ENCODE measurements around the gene USP48. TPM values are rescaled to one million over a fixed set of nuclear protein-coding genes. Genes with fewer than 3 reads are reported as not detected.
A peak's percentile ranks its signal among the peaks of the same experiment; 100 is the strongest.

Gene USP48
- total and polyA plus RNA-seq, 2 of the 8 experiments (the other 6 are each of a cell fraction or from before 2014, with no cell fraction given): 12.8 to 83.5 TPM

- Histone ChIP-seq H3K14ac (ENCODE audit: insufficient read length) (no peak overlapping the region), H3K56ac (replicated peaks; ENCODE audit: insufficient read length, low read depth, low read length) (no peak overlapping the region), H3K18ac (ENCODE audit: extremely low read depth, low read length) (no peak overlapping the region), H3K79me1 (ENCODE audit: low read depth, low read length) (no peaks in the 10 kb centered on the region), H3K9me3 (ENCODE audit: insufficient read depth in 2 of 2, low read depth in 1 of 2, low read length in 1 of 2) (no peaks in the 10 kb centered on the region), H3K4me2 (ENCODE audit: insufficient read depth in 1 of 2, low read depth in 2 of 2, low read length in 2 of 2) (peak overlapping the region; percentile 66 to 67; a peak in 3 of 4 replicates), H3K27ac (ENCODE audit: low read depth, low read length) (no peak overlapping the region), H3K23ac (ENCODE audit: insufficient read length) (no peak overlapping the region), H2BK20ac (ENCODE audit: low read length) (peak overlapping the region; percentile 95), H2AFZ (ENCODE audit: low read length) (0 out of 2 replicates have a peak overlapping the region, but pooled peaks have one; percentile 34), H4K8ac (ENCODE audit: extremely low read depth, insufficient read depth, low read length) (peak overlapping the region; percentile 62; the same call in 1 of the 2 replicates), H3K23me2 (ENCODE audit: low read depth, low read length) (no peaks in the 10 kb centered on the region), H3K4me3 (ENCODE audit: extremely low read depth in 1 of 4, insufficient read depth in 2 of 4, low read depth in 3 of 4, low read length in 4 of 4) (peak overlapping the region in 3 of 4 experiments; percentile 11 to 64 (median 48); a peak in 4 of 8 replicates), H2AK5ac (ENCODE audit: low read depth, low read length) (peak overlapping the region; percentile 94), H3K4ac (replicated peaks; ENCODE audit: insufficient read length, low read depth, low read length) (peak overlapping the region; percentile 86), H3K4me1 (replicated peaks in 1 of 4; ENCODE audit: control insufficient read depth in 3 of 4, insufficient read depth in 4 of 4, low read length in 3 of 4) (peaks cover 0 to 11% (median 2%) of the 10 kb centered on the region in 4 experiments; a peak in 5 of 7 replicates), H3K27me3 (replicated peaks in 1 of 4; ENCODE audit: control insufficient read depth in 3 of 4, extremely low read depth in 1 of 4, insufficient read depth in 3 of 4, low read length in 3 of 4) (no peaks in the 10 kb centered on the region; a peak in 2 of 7 replicates), H4K91ac (replicated peaks; ENCODE audit: insufficient read length, low read length) (peak overlapping the region; percentile 71), H3K79me2 (ENCODE audit: control insufficient read depth in 1 of 2, insufficient read depth in 2 of 2, low read length in 2 of 2) (no peaks in the 10 kb centered on the region), H2BK5ac (ENCODE audit: low read depth, low read length) (0 out of 2 replicates have a peak overlapping the region, but pooled peaks have one; percentile 5), H3K9ac (replicated peaks in 1 of 4; ENCODE audit: extremely low read depth in 1 of 4, low read depth in 3 of 4, low read length in 3 of 4) (no peak overlapping the region), H4K5ac (ENCODE audit: insufficient read length, low read depth, low read length) (no peak overlapping the region), H2BK120ac (replicated peaks; ENCODE audit: low read depth, low read length) (no peak overlapping the region), H4K20me1 (replicated peaks in 1 of 2; ENCODE audit: control insufficient read depth in 1 of 2, insufficient read depth in 2 of 2, low read length in 2 of 2) (no peaks in the 10 kb centered on the region), H2BK12ac (ENCODE audit: low read depth, low read length) (peak overlapping the region; percentile 51; the same call in 1 of the 2 replicates), H2BK15ac (ENCODE audit: low read length) (peak overlapping the region; percentile 53), H3K36me3 (ENCODE audit: control insufficient read depth in 2 of 4, insufficient read depth in 4 of 4, low read length in 3 of 4) (no peaks in the 10 kb centered on the region)
- POLR2A ChIA-PET (ENCODE audit: partially characterized antibody): interaction anchor here (1.3 kb wide), 1 partner anchor 31 kb away, joined by 5 read pairs; no protein-coding TSS in a partner anchor
- WGBS, 2 experiments (ENCODE audit: extremely low coverage in 1 of 2, insufficient coverage in 1 of 2, insufficient read length in 1 of 2, insufficient replicate concordance in 2 of 2, low coverage in 1 of 2, low lambda C conversion rate in 2 of 2, missing lambda C conversion rate in 1 of 2): 88% methylated on average over 15 of the region's 15 CpGs; no CpG with 5 or more reads in 1 of the 2 experiments
- CTCF ChIA-PET (ENCODE audit: partially characterized antibody): interaction anchor here (0.7 to 1.6 kb wide), 4 partner anchors 12 to 86 kb away, joined by 3 to 5 read pairs (median 3); no protein-coding TSS in a partner anchor
- no peak for FAIRE-seq
- TF ChIP-seq POLR2AphosphoS5 (IDR thresholded peaks at IDR 0.05; ENCODE audit: low read depth, low read length) (no peak), RAD21 (IDR thresholded peaks at IDR 0.05 in 1 of 2, conservative IDR thresholded peaks at IDR 0.05 in 1 of 2; ENCODE audit: low read depth in 2 of 2, low read length in 2 of 2) (no peak), TAF7 (optimal IDR thresholded peaks at IDR 0.05; ENCODE audit: borderline replicate concordance, low read depth, low read length) (no peak), E2F6 (IDR thresholded peaks at IDR 0.05) (no peak)
- DNase-seq (ENCODE audit: low read depth in 1 of 2, low spot score in 2 of 2): no peak
Observed at GRCh38 chr1:21814981-21815582, 32.1 kb upstream of the USP48 start.
